ENCODE measurements around the gene CRYGN. TPM values are rescaled to one million over a fixed set of nuclear protein-coding genes. Genes with fewer than 3 reads are reported as not detected.
A peak's percentile ranks its signal among the peaks of the same experiment; 100 is the strongest.

Gene CRYGN
- total and polyA plus RNA-seq, 2 experiments from 2014 or later, result 0.24 TPM; not detected in 1

DNA sequence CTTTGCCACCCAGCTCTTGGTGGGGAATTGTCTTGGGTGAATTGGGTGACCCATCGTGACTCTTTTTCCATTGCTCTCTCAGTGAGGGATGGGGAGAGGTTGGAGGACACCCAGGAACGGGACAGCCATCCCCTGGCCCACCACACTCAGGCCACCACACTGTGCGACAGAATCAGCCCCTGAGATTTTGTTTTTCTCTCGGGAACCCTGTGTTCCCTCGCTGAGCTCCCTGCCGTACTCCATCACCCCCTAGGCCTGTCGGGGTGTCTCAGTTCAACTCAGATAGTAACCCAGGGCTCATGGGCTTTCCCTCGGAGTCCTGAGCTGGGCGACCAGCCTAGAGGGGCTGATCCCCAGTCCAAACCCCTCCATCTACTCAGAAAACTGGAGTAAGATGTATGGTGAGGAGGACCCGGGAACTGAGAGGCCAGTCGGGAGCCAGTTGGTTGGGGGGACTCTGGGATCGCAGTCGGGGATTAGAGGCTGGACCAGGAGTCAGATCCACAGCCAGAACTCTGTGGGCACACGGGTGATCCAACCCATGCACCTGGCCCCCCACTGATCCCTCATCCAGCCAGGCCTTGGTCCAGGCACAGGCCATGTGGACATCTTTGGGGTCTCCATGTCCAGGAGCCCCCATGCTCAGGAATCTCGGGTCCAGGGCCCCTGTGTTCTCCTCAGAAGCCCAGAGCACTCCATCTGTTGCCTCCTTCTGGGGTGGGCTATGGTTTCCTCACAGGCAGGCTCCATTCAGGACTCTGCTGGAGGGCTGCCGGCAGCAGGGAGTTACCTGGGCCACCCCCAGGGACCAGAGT lies 9.3 kb downstream of the CRYGN start:
- Histone ChIP-seq H3K4me2 (no peak overlapping the region), H2AFZ (no peak overlapping the region), H3K4me1 (ENCODE audit: insufficient read depth) (peaks cover 23% of the 10 kb centered on the region), H3K9me2 (replicated peaks; ENCODE audit: insufficient read depth) (no peaks in the 10 kb centered on the region), H3K9me3 (ENCODE audit: low read depth) (no peaks in the 10 kb centered on the region), H3K36me3 (replicated peaks; ENCODE audit: insufficient read depth, low read depth) (no peaks in the 10 kb centered on the region), H3K79me2 (no peaks in the 10 kb centered on the region), H3K27me3 (no peaks in the 10 kb centered on the region), H4K20me1 (ENCODE audit: insufficient read depth, poor library complexity, severe bottlenecking) (no peaks in the 10 kb centered on the region), H3K27ac (no peak overlapping the region), H3K4me3 (no peak overlapping the region)
- TF ChIP-seq EZH2 (IDR thresholded peaks at IDR 0.05; ENCODE audit: borderline replicate concordance) (no peak), EZH2phosphoT487 (IDR thresholded peaks at IDR 0.05; ENCODE audit: low read depth, severe bottlenecking, unreplicated experiment) (no peak)
- TF ChIP-seq, protein P1, sequence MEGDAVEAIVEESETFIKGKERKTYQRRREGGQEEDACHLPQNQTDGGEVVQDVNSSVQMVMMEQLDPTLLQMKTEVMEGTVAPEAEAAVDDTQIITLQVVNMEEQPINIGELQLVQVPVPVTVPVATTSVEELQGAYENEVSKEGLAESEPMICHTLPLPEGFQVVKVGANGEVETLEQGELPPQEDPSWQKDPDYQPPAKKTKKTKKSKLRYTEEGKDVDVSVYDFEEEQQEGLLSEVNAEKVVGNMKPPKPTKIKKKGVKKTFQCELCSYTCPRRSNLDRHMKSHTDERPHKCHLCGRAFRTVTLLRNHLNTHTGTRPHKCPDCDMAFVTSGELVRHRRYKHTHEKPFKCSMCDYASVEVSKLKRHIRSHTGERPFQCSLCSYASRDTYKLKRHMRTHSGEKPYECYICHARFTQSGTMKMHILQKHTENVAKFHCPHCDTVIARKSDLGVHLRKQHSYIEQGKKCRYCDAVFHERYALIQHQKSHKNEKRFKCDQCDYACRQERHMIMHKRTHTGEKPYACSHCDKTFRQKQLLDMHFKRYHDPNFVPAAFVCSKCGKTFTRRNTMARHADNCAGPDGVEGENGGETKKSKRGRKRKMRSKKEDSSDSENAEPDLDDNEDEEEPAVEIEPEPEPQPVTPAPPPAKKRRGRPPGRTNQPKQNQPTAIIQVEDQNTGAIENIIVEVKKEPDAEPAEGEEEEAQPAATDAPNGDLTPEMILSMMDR (IDR thresholded peaks at IDR 0.05; ENCODE audit: poor library complexity), result no peak
- DNase-seq (ENCODE audit: low spot score), result no peak
- WGBS (ENCODE audit: low lambda C conversion rate, missing lambda C conversion rate), result 96% methylated on average over 16 of the region's 16 CpGs

DNA sequence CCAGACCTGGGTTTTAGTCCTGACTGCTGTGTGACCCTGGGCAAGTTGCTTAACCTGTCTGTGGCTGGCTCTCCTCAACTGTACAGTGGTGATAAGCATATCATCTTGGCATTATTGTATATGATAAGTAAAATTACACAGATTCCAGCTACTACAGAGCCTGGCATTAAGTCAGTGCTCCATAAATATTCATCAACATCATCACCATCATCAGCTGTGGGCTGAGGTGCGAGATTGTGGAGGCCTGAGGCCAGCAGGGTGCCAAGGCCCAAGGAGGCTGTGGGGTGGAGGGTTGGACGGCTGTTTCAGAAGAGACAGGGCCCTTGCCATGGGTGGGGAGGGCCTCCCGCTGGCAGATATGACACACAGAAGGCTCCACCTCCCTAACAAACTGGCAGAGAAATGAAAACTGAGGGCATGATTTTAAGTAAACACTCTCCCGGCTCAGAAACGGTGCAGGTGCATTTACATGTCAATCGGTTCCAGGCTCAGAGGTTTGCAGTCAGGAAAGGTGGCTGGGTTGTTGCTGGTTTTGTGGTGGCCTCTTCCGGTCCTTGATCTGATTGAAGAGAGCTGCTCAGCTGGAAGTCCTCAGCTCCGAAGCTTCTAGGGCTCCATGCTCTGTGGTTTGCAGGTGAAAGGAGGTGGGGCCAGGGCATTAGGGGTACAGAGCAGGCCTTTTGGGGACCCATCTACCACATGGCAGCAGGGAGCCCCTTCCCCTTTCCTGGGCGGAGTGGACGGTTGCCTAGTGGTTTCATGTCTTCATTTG lies 10.2 kb downstream of the CRYGN start:
- Histone ChIP-seq H3K9me2 (replicated peaks; ENCODE audit: insufficient read depth) (no peaks in the 10 kb centered on the region), H3K36me3 (replicated peaks; ENCODE audit: insufficient read depth, low read depth) (no peaks in the 10 kb centered on the region), H3K4me3 (no peak overlapping the region), H3K27ac (peak overlapping the region; percentile 71), H2AFZ (no peak overlapping the region), H3K4me2 (no peak overlapping the region), H4K20me1 (ENCODE audit: insufficient read depth, poor library complexity, severe bottlenecking) (no peaks in the 10 kb centered on the region), H3K9me3 (ENCODE audit: low read depth) (no peaks in the 10 kb centered on the region), H3K4me1 (ENCODE audit: insufficient read depth) (peaks cover 23% of the 10 kb centered on the region), H3K27me3 (no peaks in the 10 kb centered on the region), H3K79me2 (no peaks in the 10 kb centered on the region)
- 60% methylated on average over 10 of the region's 10 CpGs for WGBS (ENCODE audit: low lambda C conversion rate, missing lambda C conversion rate)
- TF ChIP-seq EZH2phosphoT487 (IDR thresholded peaks at IDR 0.05; ENCODE audit: low read depth, severe bottlenecking, unreplicated experiment), result no peak
- TF ChIP-seq, protein P1 (IDR thresholded peaks at IDR 0.05; ENCODE audit: poor library complexity), result no peak
- no peak for DNase-seq (ENCODE audit: low spot score)

DNA sequence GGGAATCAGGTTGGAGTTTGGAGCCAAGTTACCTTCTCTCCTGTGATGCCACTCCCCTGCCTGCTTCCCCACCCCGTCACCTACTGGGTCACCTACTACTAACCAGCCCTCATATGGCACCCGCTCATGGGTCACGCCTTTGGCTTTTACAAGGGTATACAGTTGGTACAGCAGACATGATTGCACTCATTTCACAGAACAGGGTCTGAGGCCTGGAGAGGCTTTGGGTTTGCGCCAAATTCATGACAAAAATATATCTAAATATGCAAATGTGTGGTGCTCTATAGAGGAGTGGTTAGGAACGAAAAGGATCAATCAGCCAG lies 10.7 kb downstream of the CRYGN start:
- Histone ChIP-seq H3K27me3 (no peaks in the 10 kb centered on the region), H3K4me2 (no peak overlapping the region), H3K36me3 (replicated peaks; ENCODE audit: insufficient read depth, low read depth) (no peaks in the 10 kb centered on the region), H4K20me1 (ENCODE audit: insufficient read depth, poor library complexity, severe bottlenecking) (no peaks in the 10 kb centered on the region), H3K27ac (peak overlapping the region; percentile 71), H3K4me3 (no peak overlapping the region), H3K9me2 (replicated peaks; ENCODE audit: insufficient read depth) (no peaks in the 10 kb centered on the region), H3K4me1 (ENCODE audit: insufficient read depth) (peaks cover 23% of the 10 kb centered on the region), H2AFZ (no peak overlapping the region), H3K9me3 (ENCODE audit: low read depth) (no peaks in the 10 kb centered on the region), H3K79me2 (no peaks in the 10 kb centered on the region)
- no peak for TF ChIP-seq EZH2 (IDR thresholded peaks at IDR 0.05; ENCODE audit: borderline replicate concordance)
- TF ChIP-seq, protein P1 (IDR thresholded peaks at IDR 0.05; ENCODE audit: poor library complexity), result no peak
- TF ChIP-seq EZH2phosphoT487 (IDR thresholded peaks at IDR 0.05; ENCODE audit: low read depth, severe bottlenecking, unreplicated experiment), result no peak
- DNase-seq (ENCODE audit: low spot score), result no peak
- WGBS (ENCODE audit: low lambda C conversion rate, missing lambda C conversion rate), result 92% methylated on average over 5 of the region's 5 CpGs

Measured in hepatocyte (in vitro differentiated cells).